GF-D8 (cell line): ENCODE measurements around the gene ST7L.

Source experiments
- DNase-seq: peaks from one replicate; lab custom pipeline; 2025; lab: John Stamatoyannopoulos, UW

The ST7L gene

GRCh38 chr1:112618114-112618720 is 724 bp downstream of the ST7L start:
- DNase-seq, result peak; percentile 29

GRCh38 chr1:112614460-112615065 is 4.4 kb downstream of the ST7L start:
- DNase-seq, result no peak

- no peak for DNase-seq
Observed at GRCh38 chr1:112605633-112606327, 13.2 kb downstream of the ST7L start.

GRCh38 chr1:112603541-112603940 is 15.4 kb downstream of the ST7L start:
- DNase-seq, result no peak

GRCh38 chr1:112603012-112603411 is 15.9 kb downstream of the ST7L start:
- DNase-seq, result no peak

DNA sequence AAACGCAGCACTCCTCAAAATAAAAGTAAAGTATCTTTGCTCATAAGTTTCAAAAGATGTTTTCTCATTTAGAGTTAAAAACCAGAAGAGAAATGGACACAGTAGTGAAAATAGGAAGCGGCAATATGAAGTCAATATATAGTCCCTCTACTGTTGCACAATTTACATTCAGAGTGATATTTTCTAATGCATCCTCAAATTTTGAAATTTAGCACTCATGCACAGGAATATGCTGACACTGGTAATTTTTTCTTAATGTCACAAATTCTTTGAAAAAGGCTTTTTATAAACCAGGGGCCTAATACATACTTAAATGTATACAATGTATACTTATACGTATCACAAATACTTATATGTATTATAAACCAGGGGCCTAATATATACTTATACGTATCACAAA is 19.5 kb downstream of the ST7L start:
- no peak for DNase-seq

DNA sequence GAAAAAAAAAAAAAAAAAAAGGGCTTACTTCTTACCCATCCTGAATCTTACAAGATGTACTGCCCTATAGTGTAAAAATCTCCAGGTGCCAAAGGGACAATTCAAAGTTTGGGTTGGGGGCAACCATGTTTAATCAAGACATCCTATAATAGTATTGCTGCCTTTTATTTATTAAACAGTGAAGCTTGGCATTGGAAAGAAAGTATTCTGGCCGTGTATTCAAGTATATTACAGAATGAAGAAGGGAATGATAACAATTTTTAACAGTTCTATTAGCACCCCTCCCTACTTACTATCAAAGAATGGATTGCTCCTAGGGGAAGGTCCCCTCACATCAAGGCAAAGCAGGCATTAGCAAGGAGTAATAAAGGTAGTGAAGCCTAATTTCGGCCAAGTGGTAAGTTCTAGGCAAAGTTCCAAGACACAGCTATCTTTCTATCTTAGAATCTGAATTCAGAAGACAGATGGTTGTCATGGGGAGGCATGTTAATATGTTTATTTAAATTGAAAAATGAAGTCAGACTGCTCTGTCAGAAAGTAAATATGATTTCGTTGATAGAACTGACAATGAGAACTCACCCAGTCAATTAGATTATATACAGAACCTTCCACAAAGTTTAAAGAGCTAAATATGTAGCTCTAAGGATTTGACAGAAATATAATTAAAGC is 24.6 kb downstream of the ST7L start:
- no peak for DNase-seq

- DNase-seq, result no peak
Observed at GRCh38 chr1:112589766-112590165, 29.2 kb downstream of the ST7L start.

DNA sequence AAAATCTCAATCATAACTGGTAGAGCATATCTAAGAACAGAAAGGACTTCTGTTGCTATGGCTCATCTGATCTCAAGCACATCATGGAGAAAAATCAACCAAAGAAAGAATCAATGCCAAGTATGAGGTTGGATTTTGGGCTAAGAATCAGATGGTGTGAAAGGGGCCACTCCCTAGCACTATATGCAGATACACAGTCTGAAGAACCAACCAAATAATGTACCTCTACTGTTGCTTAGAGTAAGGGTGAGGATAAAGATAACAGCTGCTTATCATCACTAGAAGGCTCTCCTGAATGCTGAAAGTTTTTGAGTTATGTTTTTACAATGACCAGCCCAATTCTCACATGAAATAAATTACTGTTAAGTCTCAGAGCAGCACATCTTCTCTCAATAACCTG is 35.6 kb downstream of the ST7L start:
- DNase-seq, result no peak

- no peak for DNase-seq
Observed at GRCh38 chr1:112581586-112582192, 37.3 kb downstream of the ST7L start.

DNA sequence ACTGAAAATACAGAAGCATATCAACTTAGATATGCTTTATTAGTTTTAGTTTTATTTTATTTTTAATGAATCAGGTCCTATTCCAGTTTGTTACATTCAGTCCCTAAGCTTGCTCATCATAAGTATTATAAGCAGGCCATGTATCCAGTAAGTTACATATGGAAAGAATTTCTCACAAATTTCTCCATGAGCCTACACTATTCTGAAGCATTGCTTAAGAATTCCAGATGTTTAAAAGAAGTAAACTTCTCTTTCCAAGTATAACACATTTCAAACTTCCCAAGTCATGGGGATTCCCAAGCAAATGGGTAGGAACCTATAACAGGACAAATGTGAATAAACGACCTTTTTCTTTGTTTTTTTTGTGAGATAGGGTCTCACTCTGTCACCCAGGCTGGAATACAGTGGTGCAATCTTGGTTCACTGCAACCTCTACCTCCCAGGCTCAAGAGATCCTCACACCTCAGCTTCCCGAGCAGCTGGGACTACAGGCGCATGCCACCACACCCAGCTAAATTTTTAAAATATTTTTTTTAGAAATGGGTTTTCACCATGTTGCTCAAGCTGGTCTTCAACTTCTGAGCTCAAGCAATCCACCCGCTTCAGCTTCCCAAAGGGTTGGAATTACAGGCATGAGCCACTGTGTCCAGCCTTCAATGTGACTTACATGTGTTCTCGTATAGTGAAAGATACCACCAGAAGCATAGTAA is 39.0 kb downstream of the ST7L start:
- no peak for DNase-seq

DNA sequence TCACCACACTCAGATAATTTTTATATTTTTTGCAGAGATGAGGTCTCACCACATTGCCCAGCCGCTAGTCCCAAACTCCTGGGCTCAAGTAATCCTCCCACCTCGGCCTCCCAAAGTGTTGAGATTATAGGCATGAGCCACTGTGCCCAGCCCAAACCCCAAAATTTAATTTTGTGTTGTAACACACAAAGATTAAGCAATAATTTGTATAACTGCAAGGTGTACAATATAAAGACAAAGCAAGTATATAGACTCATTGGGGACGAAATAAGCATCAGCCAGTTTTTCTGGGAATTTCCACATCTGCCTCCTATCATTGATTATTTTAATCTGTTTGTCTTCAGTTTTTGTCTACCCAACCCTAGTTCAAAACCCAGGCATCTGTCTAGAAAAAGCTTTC is 42.7 kb downstream of the ST7L start:
- no peak for DNase-seq

- no peak for DNase-seq
Observed at GRCh38 chr1:112575154-112575804, 43.7 kb downstream of the ST7L start.

DNA sequence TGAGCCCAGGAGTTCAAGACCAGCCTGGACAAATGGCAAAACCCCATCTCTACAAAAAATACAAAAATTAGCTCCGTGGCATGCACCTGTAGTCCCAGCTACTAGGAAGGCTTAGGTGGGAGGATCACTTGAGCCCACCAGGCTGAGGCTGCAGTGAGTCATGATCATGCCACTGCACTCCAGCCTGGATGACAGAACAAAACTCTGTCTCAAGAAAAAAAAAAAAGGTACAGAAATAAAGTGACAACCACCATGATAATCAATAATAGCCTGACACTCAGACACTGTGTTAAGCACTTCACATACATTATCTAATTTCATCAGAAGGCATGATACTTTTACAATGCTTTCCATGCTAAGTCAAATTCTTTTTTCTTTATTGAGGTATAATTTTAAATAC is 53.1 kb downstream of the ST7L start:
- DNase-seq, result no peak

- DNase-seq, result no peak
Observed at GRCh38 chr1:112564081-112564480, 54.9 kb downstream of the ST7L start.

GRCh38 chr1:112563341-112563740 is 55.6 kb downstream of the ST7L start:
- no peak for DNase-seq

- no peak for DNase-seq
Observed at GRCh38 chr1:112558634-112559033, 60.3 kb downstream of the ST7L start.

DNA sequence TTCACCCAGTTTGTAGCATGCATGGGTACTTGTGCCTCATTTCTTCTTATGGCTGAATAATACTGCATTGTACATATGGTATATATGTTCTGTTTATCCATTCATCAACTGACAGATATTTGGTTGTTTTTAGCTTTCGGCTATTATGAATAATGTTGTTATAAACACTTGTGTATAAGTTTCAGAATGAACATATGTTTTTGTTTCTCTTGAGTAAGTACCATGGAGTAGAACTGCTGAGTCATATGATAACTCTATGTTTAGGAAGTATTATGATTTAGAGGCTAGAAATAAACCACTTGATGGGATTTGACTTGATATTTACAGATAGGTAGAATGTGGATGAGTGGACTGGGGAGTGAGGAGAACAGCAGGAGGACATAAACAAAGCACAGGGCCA is 61.6 kb downstream of the ST7L start:
- DNase-seq, result no peak

DNA sequence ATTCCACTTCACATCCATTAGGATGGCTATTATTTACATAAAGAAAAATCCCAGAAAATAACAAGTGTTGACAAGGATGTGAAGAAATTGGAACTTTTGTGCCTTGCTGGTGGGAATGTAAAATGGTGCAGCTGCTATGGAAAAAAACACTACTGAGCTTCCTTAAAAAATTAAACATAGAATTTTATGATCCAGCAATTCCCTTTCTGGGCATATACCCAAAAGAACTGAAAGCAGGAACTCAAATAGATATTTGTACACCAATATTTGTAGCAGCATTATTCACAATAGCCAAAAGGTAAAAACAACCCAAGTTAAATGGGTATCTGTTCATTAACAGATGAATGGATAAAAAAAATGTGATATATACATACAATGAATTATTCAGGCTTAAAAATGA is 64.5 kb downstream of the ST7L start:
- no peak for DNase-seq

- DNase-seq, result no peak
Observed at GRCh38 chr1:112549590-112549989, 69.4 kb downstream of the ST7L start.

GRCh38 chr1:112548547-112548946 is 70.4 kb downstream of the ST7L start:
- no peak for DNase-seq
